ENCODE measurements around the gene KCNH1.

The KCNH1 gene

GRCh38 chr1:210932104-210932503 lies 201.8 kb downstream of the KCNH1 start:
- no peaks in the 10 kb centered on the region for H3K9me3 ChIP-seq (ENCODE audit: control insufficient read depth, insufficient read depth, low read depth, low read length)
- ChIA-PET POLR2A (no interaction called here), CTCF (no interaction called here)
- TF ChIP-seq ZNF292 (tag by site-specific recombination; IDR thresholded peaks at IDR 0.05; ENCODE audit: borderline replicate concordance, low read depth) (no peak), ZNF561 (tag by site-specific recombination; IDR thresholded peaks at IDR 0.05; ENCODE audit: borderline replicate concordance) (no peak), ZNF701 (tag by site-specific recombination; IDR thresholded peaks at IDR 0.05) (no peak), ZNF777 (tag by site-specific recombination; IDR thresholded peaks at IDR 0.05; ENCODE audit: borderline replicate concordance) (no peak), ZNF623 (tag by site-specific recombination; IDR thresholded peaks at IDR 0.05) (no peak), RBAK (tag by site-specific recombination; IDR thresholded peaks at IDR 0.05) (no peak), ZNF530 (tag by site-specific recombination; IDR thresholded peaks at IDR 0.05; ENCODE audit: low read depth) (no peak), PBX3 (CRISPR knock-in tag; IDR thresholded peaks at IDR 0.05) (no peak), FEZF1 (tag by site-specific recombination; IDR thresholded peaks at IDR 0.05) (no peak), ZNF791 (tag by site-specific recombination; IDR thresholded peaks at IDR 0.05) (no peak), AEBP2 (tag by site-specific recombination; IDR thresholded peaks at IDR 0.05; ENCODE audit: borderline replicate concordance) (no peak), ZNF544 (tag by site-specific recombination; IDR thresholded peaks at IDR 0.05) (no peak), ZBTB49 (tag by site-specific recombination; IDR thresholded peaks at IDR 0.05; ENCODE audit: low read depth) (no peak), PRDM10 (tag by site-specific recombination; IDR thresholded peaks at IDR 0.05) (no peak), YY2 (tag by site-specific recombination; IDR thresholded peaks at IDR 0.05) (no peak), KLF1 (tag by site-specific recombination; IDR thresholded peaks at IDR 0.05) (no peak), ZBTB11 (tag by site-specific recombination; conservative IDR thresholded peaks at IDR 0.05; ENCODE audit: low read depth) (no peak), ZNF175 (tag by site-specific recombination; IDR thresholded peaks at IDR 0.05) (no peak), ZNF843 (tag by site-specific recombination; IDR thresholded peaks at IDR 0.05) (no peak), ZSCAN18 (tag by site-specific recombination; IDR thresholded peaks at IDR 0.05) (no peak)
- no peaks in the 10 kb centered on the region for H3K36me3 ChIP-seq (ENCODE audit: control insufficient read depth in 2 of 2, insufficient read depth in 1 of 2, low read length in 2 of 2)
- no peak overlapping the region for H3K27ac ChIP-seq (ENCODE audit: extremely low read depth, low read depth, low read length)
- H3K4me1 ChIP-seq (ENCODE audit: control insufficient read depth, insufficient read depth, low read length), result no peaks in the 10 kb centered on the region
- no peak overlapping the region for H3K4me3 ChIP-seq (ENCODE audit: low read depth, low read length)

All from HEK293 (cell line).